ENCODE measurements around the gene THRB.

DNA sequence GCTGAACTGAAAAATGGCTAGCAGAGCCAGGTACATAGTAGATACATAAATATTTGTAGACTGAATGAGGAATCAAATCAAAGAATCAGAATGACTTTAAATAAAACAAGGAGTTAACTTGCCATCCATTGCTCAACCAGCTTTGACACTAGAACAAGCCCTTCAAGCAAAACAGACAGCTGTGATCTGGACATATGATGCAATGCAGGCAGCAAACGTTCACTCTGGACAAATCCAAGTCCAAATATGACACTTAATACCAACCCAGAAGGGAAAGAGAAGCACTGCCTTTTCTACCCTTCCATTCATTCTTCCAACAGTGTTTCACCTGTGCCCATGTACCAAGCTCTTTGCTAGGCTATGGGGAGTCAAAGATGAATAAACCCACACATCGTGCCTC, 4.5 kb downstream of the THRB start:
- TF ChIP-seq USF2 (IDR thresholded peaks at IDR 0.05) (no peak), SREBF2 (IDR thresholded peaks at IDR 0.05) (no peak), JUNB (IDR thresholded peaks at IDR 0.05) (no peak), MAZ (IDR thresholded peaks at IDR 0.05; ENCODE audit: borderline replicate concordance, low read depth, low read length) (no peak), RAD21 (conservative IDR thresholded peaks at IDR 0.05 in 1 of 2, IDR thresholded peaks at IDR 0.05 in 1 of 2) (no peak), POLR2A (IDR thresholded peaks at IDR 0.05; ENCODE audit: low read length) (no peak)
- TF ChIP-seq, protein P1, sequence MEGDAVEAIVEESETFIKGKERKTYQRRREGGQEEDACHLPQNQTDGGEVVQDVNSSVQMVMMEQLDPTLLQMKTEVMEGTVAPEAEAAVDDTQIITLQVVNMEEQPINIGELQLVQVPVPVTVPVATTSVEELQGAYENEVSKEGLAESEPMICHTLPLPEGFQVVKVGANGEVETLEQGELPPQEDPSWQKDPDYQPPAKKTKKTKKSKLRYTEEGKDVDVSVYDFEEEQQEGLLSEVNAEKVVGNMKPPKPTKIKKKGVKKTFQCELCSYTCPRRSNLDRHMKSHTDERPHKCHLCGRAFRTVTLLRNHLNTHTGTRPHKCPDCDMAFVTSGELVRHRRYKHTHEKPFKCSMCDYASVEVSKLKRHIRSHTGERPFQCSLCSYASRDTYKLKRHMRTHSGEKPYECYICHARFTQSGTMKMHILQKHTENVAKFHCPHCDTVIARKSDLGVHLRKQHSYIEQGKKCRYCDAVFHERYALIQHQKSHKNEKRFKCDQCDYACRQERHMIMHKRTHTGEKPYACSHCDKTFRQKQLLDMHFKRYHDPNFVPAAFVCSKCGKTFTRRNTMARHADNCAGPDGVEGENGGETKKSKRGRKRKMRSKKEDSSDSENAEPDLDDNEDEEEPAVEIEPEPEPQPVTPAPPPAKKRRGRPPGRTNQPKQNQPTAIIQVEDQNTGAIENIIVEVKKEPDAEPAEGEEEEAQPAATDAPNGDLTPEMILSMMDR (IDR thresholded peaks at IDR 0.05): no peak
